GM12878 (cell line): ENCODE data around the gene EHF. TPM values are rescaled to one million over a fixed set of nuclear protein-coding genes. Genes with fewer than 3 reads are reported as not detected.

Source experiments
- BHLHE40 ChIP-seq, 2 experiments: fragments of 450-650 bp in 1 of 2; IDR thresholded peaks; 2 replicates each; pipeline ENCODE4 v1.6.1; 2011 to 2017; ENCODE audit warnings: low read depth in 2 of 2, borderline replicate concordance in 1 of 2, improper control_type of control experiment in 1 of 2, low read length in 1 of 2, mild to moderate bottlenecking in 1 of 2
- BMI1 ChIP-seq: fragments of 450-650 bp; IDR thresholded peaks from 2 replicates; pipeline ENCODE4 v1.6.1; 2016; ENCODE audit warnings: mild to moderate bottlenecking, moderate library complexity, borderline replicate concordance
- CHD2 ChIP-seq: IDR thresholded peaks from 2 replicates; pipeline ENCODE4 v1.6.1; 2011; ENCODE audit warnings: low read depth, low read length, improper control_type of control experiment, borderline replicate concordance
- CUX1 ChIP-seq: IDR thresholded peaks from 2 replicates; pipeline ENCODE4 v1.6.1; 2012; ENCODE audit warnings: improper control_type of control experiment, low read depth, low read length; ENCODE audit not compliant: insufficient replicate concordance
- E2F8 ChIP-seq: fragments of 450-650 bp; IDR thresholded peaks from 2 replicates; pipeline ENCODE4 v1.6.1; 2018; ENCODE audit warnings: mild to moderate bottlenecking, low read depth, moderate library complexity; ENCODE audit not compliant: partially characterized antibody
- LARP7 ChIP-seq: fragments of 450-650 bp; IDR thresholded peaks from 2 replicates; pipeline ENCODE4 v1.6.1; 2017; ENCODE audit warnings: mild to moderate bottlenecking
- MXI1 ChIP-seq: fragments of 150-350 bp; IDR thresholded peaks from 2 replicates; pipeline ENCODE4 v1.6.1; 2011; ENCODE audit warnings: low read depth, mild to moderate bottlenecking, inconsistent platforms, low read length, improper control_type of control experiment
- NR2C1 ChIP-seq: fragments of 450-650 bp; IDR thresholded peaks from 2 replicates; pipeline ENCODE4 v1.6.1; 2017; ENCODE audit warnings: antibody characterized with exemption, mild to moderate bottlenecking, moderate library complexity
- POU2F2 ChIP-seq: IDR thresholded peaks from 3 replicates; pipeline ENCODE4 v1.6.1; 2011; ENCODE audit warnings: low read depth, mild to moderate bottlenecking, low read length, borderline replicate concordance
- SREBF1 ChIP-seq: IDR thresholded peaks from 2 replicates; pipeline ENCODE4 v1.6.1; 2012; ENCODE audit warnings: mild to moderate bottlenecking, low read length
- ZBTB11 ChIP-seq: fragments of 450-650 bp; formaldehyde crosslinking; IDR thresholded peaks from 2 replicates; pipeline ENCODE4 v1.5.0; 2022; ENCODE audit warnings: mild to moderate bottlenecking, missing genetic modification characterization
- ZNF592 ChIP-seq: fragments of 450-650 bp; IDR thresholded peaks from 2 replicates; pipeline ENCODE4 v1.6.1; 2017; ENCODE audit warnings: mild to moderate bottlenecking, moderate library complexity
- polyA plus RNA-seq, 11 experiments: library from polyadenylated mRNA; depleted of rRNA in 4 of 11; unstranded in 6 of 11; stranded (reverse) in 5 of 11; fragments of >200 nt; fragmentation: Nextera tagmentation in 4 of 11; fragmentation: Illumina TruSeq in 1 of 11; extraction: Ambion mirVana in 4 of 11; extraction: Trizol in 1 of 11; gene quantifications; 1 replicate in 1 of 11; 2 replicates in 10 of 11; pipeline versions ENCODE4 v1.2.1 to v1.2.3, GENCODE V29; 2011 to 2016; ENCODE audit warnings: inconsistent platforms in 2 of 11, missing spikeins in 2 of 11, low read depth in 1 of 11
- total RNA-seq, 4 experiments: library from RNA; depleted of rRNA in 3 of 4; stranded (reverse); fragments of >200 nt in 3 of 4; fragmentation: Illumina TruSeq in 1 of 4; extraction: Trizol in 1 of 4; gene quantifications; 2 replicates each; pipeline versions ENCODE4 v1.2.1 to v1.2.3, GENCODE V29; 2013 to 2021

EHF gene
- total and polyA plus RNA-seq, 10 of the 15 experiments (the other 5 are each of a cell fraction or from before 2014, with no cell fraction given), result 0.04 to 0.33 (median 0.06) TPM; not detected in 6

GRCh38 chr11:34633990-34634693 is 13.2 kb downstream of the EHF start (continued):
- TF ChIP-seq ZNF592 (no peak), ZBTB11 (CRISPR knock-in tag) (no peak), CUX1 (no peak), NR2C1 (no peak), E2F8 (no peak), SREBF1 (no peak), POU2F2 (no peak), MXI1 (no peak), CHD2 (no peak), LARP7 (no peak), BHLHE40 (IDR thresholded peaks at IDR 0.05; ENCODE audit: borderline replicate concordance in 1 of 2, low read depth in 2 of 2, low read length in 1 of 2) (no peak), BMI1 (no peak)
